ENCODE data around the gene RWDD1.

RWDD1 gene

DNA sequence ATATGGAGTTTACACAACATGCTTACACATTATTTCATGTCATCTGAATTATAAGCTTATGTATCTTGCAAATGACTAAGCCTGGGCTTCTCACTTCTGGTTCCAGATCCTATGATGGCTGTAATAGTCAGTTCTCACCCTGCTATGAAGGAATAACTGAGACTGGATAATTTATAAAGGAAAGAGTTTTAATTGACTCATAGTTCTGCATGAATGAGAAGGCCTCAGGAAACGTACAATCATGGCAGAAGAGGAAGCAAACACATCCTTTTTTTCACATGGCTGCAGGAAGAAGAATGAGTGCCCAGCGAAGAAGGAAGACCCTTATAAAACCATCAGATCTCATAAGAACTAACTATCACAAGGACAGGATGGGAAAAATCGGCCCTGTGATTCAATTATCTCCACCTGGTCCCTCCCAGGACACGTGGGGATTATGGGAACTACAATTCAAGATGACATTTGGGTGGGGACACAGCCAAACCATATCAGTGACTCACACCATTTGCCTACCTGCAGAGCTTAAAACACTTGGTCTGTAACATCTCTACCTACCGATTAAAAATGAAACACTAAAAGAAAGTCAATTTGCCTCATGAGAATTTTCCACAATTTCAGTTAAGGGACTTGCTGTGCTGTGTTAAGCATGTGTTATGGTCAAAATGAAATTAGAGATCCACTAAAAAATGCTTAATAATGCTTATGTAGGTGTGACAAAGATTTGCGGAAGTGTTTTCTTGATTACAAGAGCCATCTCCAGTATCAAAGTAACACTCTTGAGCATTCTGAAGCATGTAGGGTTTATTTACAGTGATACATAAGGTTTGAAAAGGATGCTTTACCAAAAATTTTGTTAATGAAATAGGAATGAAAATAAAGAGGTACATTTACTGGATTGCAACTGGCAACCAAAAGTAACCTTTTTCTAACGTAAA, 2.2 kb upstream of the RWDD1 start:
- H3K4ac ChIP-seq (ENCODE audit: low read depth, low read length) = no peak overlapping the region
- no peaks in the 10 kb centered on the region for H3K27me3 ChIP-seq (ENCODE audit: insufficient read depth, low read length, poor library complexity)
- H2AK5ac ChIP-seq (ENCODE audit: low read length) = no peak overlapping the region
- H3K4me3 ChIP-seq (ENCODE audit: low read length) = no peak overlapping the region
- H4K8ac ChIP-seq (ENCODE audit: low read depth, low read length) = no peak overlapping the region
- H3K4me2 ChIP-seq (ENCODE audit: low read length) = no peak overlapping the region
- H3K23ac ChIP-seq (ENCODE audit: low read length) = no peak overlapping the region
- H3K79me2 ChIP-seq (ENCODE audit: control insufficient read depth, insufficient read depth, low read length) = peaks cover 23% of the 10 kb centered on the region
- DNase-seq = peak; percentile 22
- no peak overlapping the region for H2BK15ac ChIP-seq (replicated peaks; ENCODE audit: low read depth)
- H2BK5ac ChIP-seq (ENCODE audit: low read length) = no peak overlapping the region
- H3K27ac ChIP-seq (ENCODE audit: low read depth, low read length) = no peak overlapping the region
- H3K18ac ChIP-seq (ENCODE audit: low read length) = no peak overlapping the region
- peaks cover 3% of the 10 kb centered on the region for H3K4me1 ChIP-seq (ENCODE audit: control insufficient read depth, low read depth, low read length)
- no peak overlapping the region for H3K56ac ChIP-seq (ENCODE audit: low read length)
- WGBS (ENCODE audit: extremely low coverage, insufficient coverage, low lambda C conversion rate) = no CpG with 5 or more reads among the region's 7 CpGs
- H3K79me1 ChIP-seq (ENCODE audit: low read length) = peaks cover 6% of the 10 kb centered on the region
- H3K36me3 ChIP-seq (ENCODE audit: control insufficient read depth, insufficient read depth, low read length) = no peaks in the 10 kb centered on the region
- H4K5ac ChIP-seq (ENCODE audit: low read length) = no peak overlapping the region
- no peak overlapping the region for H2BK120ac ChIP-seq (ENCODE audit: low read depth, low read length)
- no peak overlapping the region for H3K9ac ChIP-seq (ENCODE audit: low read length)

DNA sequence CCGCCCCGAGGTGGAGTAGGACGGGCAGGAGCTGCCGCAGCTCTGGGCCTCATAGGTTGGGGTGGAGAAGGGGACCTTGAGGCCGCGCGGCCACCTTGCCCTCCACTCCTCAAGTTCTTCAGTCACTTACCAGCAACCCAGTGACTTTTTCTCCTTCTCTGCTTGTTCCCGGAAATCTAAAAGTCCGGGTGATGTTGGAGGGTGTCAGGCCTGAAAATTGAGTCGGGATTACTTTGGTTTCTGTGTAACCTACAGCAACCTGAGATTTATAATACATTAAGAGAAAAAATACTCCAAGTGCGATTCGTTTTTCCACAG, 338 bp downstream of the RWDD1 start:
- no peak overlapping the region for H3K4ac ChIP-seq (ENCODE audit: low read depth, low read length)
- no peak overlapping the region for H2AK5ac ChIP-seq (ENCODE audit: low read length)
- peak overlapping the region; percentile 91 for H3K9ac ChIP-seq (ENCODE audit: low read length)
- WGBS (ENCODE audit: extremely low coverage, insufficient coverage, low lambda C conversion rate) = no CpG with 5 or more reads among the region's 12 CpGs
- peak overlapping the region; percentile 93 for H3K27ac ChIP-seq (ENCODE audit: low read depth, low read length)
- no peak overlapping the region for H3K23ac ChIP-seq (ENCODE audit: low read length)
- no peak for DNase-seq
- H3K18ac ChIP-seq (ENCODE audit: low read length) = peak overlapping the region; percentile 78
- H3K4me3 ChIP-seq (ENCODE audit: low read length) = peak overlapping the region; percentile 98
- H3K27me3 ChIP-seq (ENCODE audit: insufficient read depth, low read length, poor library complexity) = no peaks in the 10 kb centered on the region
- no peak overlapping the region for H4K8ac ChIP-seq (ENCODE audit: low read depth, low read length)
- peak overlapping the region; percentile 25 for H3K4me2 ChIP-seq (ENCODE audit: low read length)
- peaks cover 8% of the 10 kb centered on the region for H3K79me1 ChIP-seq (ENCODE audit: low read length)
- peaks cover 3% of the 10 kb centered on the region for H3K4me1 ChIP-seq (ENCODE audit: control insufficient read depth, low read depth, low read length)
- no peaks in the 10 kb centered on the region for H3K36me3 ChIP-seq (ENCODE audit: control insufficient read depth, insufficient read depth, low read length)
- H3K79me2 ChIP-seq (ENCODE audit: control insufficient read depth, insufficient read depth, low read length) = peaks cover 32% of the 10 kb centered on the region
- no peak overlapping the region for H4K5ac ChIP-seq (ENCODE audit: low read length)
- peak overlapping the region; percentile 95 for H3K56ac ChIP-seq (ENCODE audit: low read length)
- peak overlapping the region; percentile 43 for H2BK5ac ChIP-seq (ENCODE audit: low read length)
- no peak overlapping the region for H2BK15ac ChIP-seq (replicated peaks; ENCODE audit: low read depth)
- no peak overlapping the region for H2BK120ac ChIP-seq (ENCODE audit: low read depth, low read length)

DNA sequence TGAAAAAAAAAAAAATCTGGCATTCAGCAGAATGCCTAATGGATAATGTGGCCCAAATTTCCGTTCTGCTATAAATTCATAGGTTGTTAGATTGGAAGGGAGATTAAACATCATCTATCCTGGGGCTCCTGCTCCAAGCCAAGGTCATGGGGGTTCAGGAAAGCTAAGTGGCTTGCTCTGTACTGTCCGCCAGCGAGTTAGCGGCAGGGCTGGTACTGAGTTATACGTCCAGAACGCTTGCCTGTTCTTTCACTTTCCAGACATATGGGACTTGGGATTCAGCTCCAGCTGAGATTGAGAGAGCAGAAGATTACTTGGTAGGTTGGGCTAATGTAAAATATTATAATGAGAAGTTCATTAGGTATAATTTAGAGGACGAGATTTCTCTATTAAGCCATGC, 858 bp downstream of the RWDD1 start:
- no peak overlapping the region for H3K23ac ChIP-seq (ENCODE audit: low read length)
- H3K79me1 ChIP-seq (ENCODE audit: low read length) = peaks cover 8% of the 10 kb centered on the region
- no peak overlapping the region for H2BK5ac ChIP-seq (ENCODE audit: low read length)
- H4K8ac ChIP-seq (ENCODE audit: low read depth, low read length) = no peak overlapping the region
- no peak overlapping the region for H3K4ac ChIP-seq (ENCODE audit: low read depth, low read length)
- no CpG with 5 or more reads among the region's 7 CpGs for WGBS (ENCODE audit: extremely low coverage, insufficient coverage, low lambda C conversion rate)
- H3K27ac ChIP-seq (ENCODE audit: low read depth, low read length) = no peak overlapping the region
- no peak overlapping the region for H2BK120ac ChIP-seq (ENCODE audit: low read depth, low read length)
- H3K18ac ChIP-seq (ENCODE audit: low read length) = no peak overlapping the region
- H3K36me3 ChIP-seq (ENCODE audit: control insufficient read depth, insufficient read depth, low read length) = no peaks in the 10 kb centered on the region
- peak overlapping the region; percentile 91 for H3K9ac ChIP-seq (ENCODE audit: low read length)
- no peak overlapping the region for H2BK15ac ChIP-seq (replicated peaks; ENCODE audit: low read depth)
- peaks cover 34% of the 10 kb centered on the region for H3K79me2 ChIP-seq (ENCODE audit: control insufficient read depth, insufficient read depth, low read length)
- H3K4me1 ChIP-seq (ENCODE audit: control insufficient read depth, low read depth, low read length) = peaks cover 3% of the 10 kb centered on the region
- H3K4me3 ChIP-seq (ENCODE audit: low read length) = peak overlapping the region; percentile 98
- DNase-seq = peak; percentile 16
- no peak overlapping the region for H4K5ac ChIP-seq (ENCODE audit: low read length)
- peak overlapping the region; percentile 25 for H3K4me2 ChIP-seq (ENCODE audit: low read length)
- no peaks in the 10 kb centered on the region for H3K27me3 ChIP-seq (ENCODE audit: insufficient read depth, low read length, poor library complexity)
- peak overlapping the region; percentile 95 for H3K56ac ChIP-seq (ENCODE audit: low read length)
- no peak overlapping the region for H2AK5ac ChIP-seq (ENCODE audit: low read length)

DNA sequence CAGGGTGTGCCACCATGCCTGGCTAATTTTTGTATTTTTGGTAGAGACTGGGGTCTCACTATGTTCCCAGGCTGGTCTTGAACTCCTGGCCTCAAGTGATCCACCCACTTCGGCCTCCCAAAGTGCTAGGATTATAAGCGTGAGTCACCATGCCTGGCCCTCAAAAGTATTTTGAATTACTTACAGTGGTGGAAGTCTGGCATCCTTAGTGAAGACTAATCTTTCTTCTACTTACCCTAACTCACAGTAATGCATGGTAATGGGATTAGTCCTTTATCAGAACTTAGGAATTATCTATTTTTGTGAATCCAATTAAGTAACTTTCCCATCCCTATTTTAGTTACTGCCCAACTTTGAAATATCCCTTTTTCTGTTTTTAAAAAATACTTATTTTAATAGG, 3.9 kb downstream of the RWDD1 start:
- H3K56ac ChIP-seq (ENCODE audit: low read length) = no peak overlapping the region
- H3K27ac ChIP-seq (ENCODE audit: low read depth, low read length) = no peak overlapping the region
- no peak overlapping the region for H2BK5ac ChIP-seq (ENCODE audit: low read length)
- H3K4me2 ChIP-seq (ENCODE audit: low read length) = no peak overlapping the region
- peaks cover 36% of the 10 kb centered on the region for H3K79me2 ChIP-seq (ENCODE audit: control insufficient read depth, insufficient read depth, low read length)
- no peak overlapping the region for H4K8ac ChIP-seq (ENCODE audit: low read depth, low read length)
- H3K4me1 ChIP-seq (ENCODE audit: control insufficient read depth, low read depth, low read length) = peaks cover 3% of the 10 kb centered on the region
- H2AK5ac ChIP-seq (ENCODE audit: low read length) = no peak overlapping the region
- H2BK15ac ChIP-seq (replicated peaks; ENCODE audit: low read depth) = no peak overlapping the region
- no peaks in the 10 kb centered on the region for H3K36me3 ChIP-seq (ENCODE audit: control insufficient read depth, insufficient read depth, low read length)
- WGBS (ENCODE audit: extremely low coverage, insufficient coverage, low lambda C conversion rate) = no CpG with 5 or more reads among the region's 2 CpGs
- H3K23ac ChIP-seq (ENCODE audit: low read length) = no peak overlapping the region
- H4K5ac ChIP-seq (ENCODE audit: low read length) = no peak overlapping the region
- no peaks in the 10 kb centered on the region for H3K27me3 ChIP-seq (ENCODE audit: insufficient read depth, low read length, poor library complexity)
- DNase-seq = peak; percentile 31
- H3K4ac ChIP-seq (ENCODE audit: low read depth, low read length) = no peak overlapping the region
- peaks cover 8% of the 10 kb centered on the region for H3K79me1 ChIP-seq (ENCODE audit: low read length)
- no peak overlapping the region for H2BK120ac ChIP-seq (ENCODE audit: low read depth, low read length)
- no peak overlapping the region for H3K18ac ChIP-seq (ENCODE audit: low read length)
- H3K9ac ChIP-seq (ENCODE audit: low read length) = no peak overlapping the region
- H3K4me3 ChIP-seq (ENCODE audit: low read length) = no peak overlapping the region

DNA sequence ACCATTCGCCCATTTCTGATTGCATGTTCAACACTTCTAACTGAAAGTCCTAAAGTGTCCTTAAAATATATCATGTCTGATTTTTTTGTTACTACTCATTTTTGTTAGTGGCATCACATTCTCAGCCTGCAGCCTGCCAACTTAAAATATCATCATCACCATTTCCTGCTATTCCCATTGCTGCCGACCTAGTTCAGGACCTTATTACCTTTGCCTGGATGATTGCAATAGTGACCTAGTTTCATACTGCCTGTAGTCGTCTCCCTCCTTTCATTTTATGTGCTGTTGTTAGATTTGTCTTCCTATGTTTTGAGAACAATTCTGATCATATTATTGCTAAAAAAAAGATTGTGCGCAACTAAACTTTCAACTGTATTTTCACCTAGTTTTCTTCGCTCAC, 6.2 kb downstream of the RWDD1 start:
- H4K8ac ChIP-seq (ENCODE audit: low read depth, low read length) = no peak overlapping the region
- no peak overlapping the region for H4K5ac ChIP-seq (ENCODE audit: low read length)
- H3K36me3 ChIP-seq (ENCODE audit: control insufficient read depth, insufficient read depth, low read length) = no peaks in the 10 kb centered on the region
- WGBS (ENCODE audit: extremely low coverage, insufficient coverage, low lambda C conversion rate) = no CpG with 5 or more reads among the region's 5 CpGs
- no peak overlapping the region for H3K18ac ChIP-seq (ENCODE audit: low read length)
- H3K9ac ChIP-seq (ENCODE audit: low read length) = no peak overlapping the region
- H2BK15ac ChIP-seq (replicated peaks; ENCODE audit: low read depth) = no peak overlapping the region
- no peak overlapping the region for H3K56ac ChIP-seq (ENCODE audit: low read length)
- no peak overlapping the region for H3K4me2 ChIP-seq (ENCODE audit: low read length)
- H3K27ac ChIP-seq (ENCODE audit: low read depth, low read length) = no peak overlapping the region
- no peak overlapping the region for H3K23ac ChIP-seq (ENCODE audit: low read length)
- H2BK5ac ChIP-seq (ENCODE audit: low read length) = no peak overlapping the region
- peaks cover 25% of the 10 kb centered on the region for H3K79me2 ChIP-seq (ENCODE audit: control insufficient read depth, insufficient read depth, low read length)
- no peak overlapping the region for H3K4me3 ChIP-seq (ENCODE audit: low read length)
- no peaks in the 10 kb centered on the region for H3K27me3 ChIP-seq (ENCODE audit: insufficient read depth, low read length, poor library complexity)
- no peak overlapping the region for H3K4ac ChIP-seq (ENCODE audit: low read depth, low read length)
- H3K79me1 ChIP-seq (ENCODE audit: low read length) = peaks cover 6% of the 10 kb centered on the region
- no peak overlapping the region for H2AK5ac ChIP-seq (ENCODE audit: low read length)
- no peak for DNase-seq
- H3K4me1 ChIP-seq (ENCODE audit: control insufficient read depth, low read depth, low read length) = peaks cover 3% of the 10 kb centered on the region
- no peak overlapping the region for H2BK120ac ChIP-seq (ENCODE audit: low read depth, low read length)

DNA sequence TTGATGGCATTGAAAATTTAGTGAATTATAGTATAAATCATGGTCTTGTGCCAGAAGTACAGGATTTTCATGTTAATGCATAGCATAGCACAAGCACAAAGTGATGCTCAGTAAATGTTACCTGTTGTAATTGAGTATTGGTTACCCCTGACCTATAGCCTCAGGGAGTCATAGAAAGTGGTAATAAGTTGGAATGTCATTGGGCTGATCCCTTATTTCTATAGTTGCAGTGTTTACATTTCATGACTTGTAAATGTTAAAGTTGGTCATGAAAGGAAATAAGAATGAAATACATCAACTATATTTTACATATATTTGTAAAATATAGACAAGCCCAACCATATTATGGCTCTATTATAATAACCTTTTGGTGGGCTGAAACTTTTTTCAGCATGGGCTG, 7.0 kb downstream of the RWDD1 start:
- H3K79me1 ChIP-seq (ENCODE audit: low read length) = peaks cover 2% of the 10 kb centered on the region
- no peaks in the 10 kb centered on the region for H3K27me3 ChIP-seq (ENCODE audit: insufficient read depth, low read length, poor library complexity)
- no peak overlapping the region for H3K9ac ChIP-seq (ENCODE audit: low read length)

More for the DNA sequence above, 7.0 kb downstream of the RWDD1 start:
- Histone ChIP-seq H2BK120ac (ENCODE audit: low read depth, low read length) (no peak overlapping the region), H3K4me1 (ENCODE audit: control insufficient read depth, low read depth, low read length) (no peaks in the 10 kb centered on the region), H4K5ac (ENCODE audit: low read length) (no peak overlapping the region), H3K23ac (ENCODE audit: low read length) (no peak overlapping the region), H3K27ac (ENCODE audit: low read depth, low read length) (no peak overlapping the region), H2AK5ac (ENCODE audit: low read length) (no peak overlapping the region), H3K56ac (ENCODE audit: low read length) (no peak overlapping the region), H2BK15ac (replicated peaks; ENCODE audit: low read depth) (no peak overlapping the region), H2BK5ac (ENCODE audit: low read length) (no peak overlapping the region), H3K36me3 (ENCODE audit: control insufficient read depth, insufficient read depth, low read length) (no peaks in the 10 kb centered on the region), H3K18ac (ENCODE audit: low read length) (no peak overlapping the region), H3K4ac (ENCODE audit: low read depth, low read length) (no peak overlapping the region), H3K79me2 (ENCODE audit: control insufficient read depth, insufficient read depth, low read length) (peaks cover 17% of the 10 kb centered on the region), H4K8ac (ENCODE audit: low read depth, low read length) (no peak overlapping the region), H3K4me2 (ENCODE audit: low read length) (no peak overlapping the region), H3K4me3 (ENCODE audit: low read length) (no peak overlapping the region)
- no peak for DNase-seq
